ENCODE results near the gene CPE.

DNA sequence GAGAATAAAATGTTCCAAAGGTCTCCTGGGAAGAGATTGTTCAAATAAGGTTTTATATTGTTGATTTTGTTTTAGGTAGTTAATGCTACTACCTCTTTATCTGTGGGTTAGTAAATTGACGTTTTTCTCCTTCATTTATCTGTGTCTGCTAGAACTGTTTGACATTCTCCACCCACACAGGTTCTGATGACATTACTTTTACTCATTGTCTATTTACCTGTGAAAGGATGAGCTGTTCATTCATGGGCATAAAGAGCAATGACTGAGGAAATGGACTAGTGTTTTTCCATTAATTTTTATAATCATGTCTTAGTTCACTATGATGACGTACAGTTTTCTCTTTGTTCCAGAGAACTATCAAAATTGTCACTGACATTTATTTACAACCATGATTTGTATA, 75.6 kb downstream of the CPE start:
- TF ChIP-seq, protein P1, sequence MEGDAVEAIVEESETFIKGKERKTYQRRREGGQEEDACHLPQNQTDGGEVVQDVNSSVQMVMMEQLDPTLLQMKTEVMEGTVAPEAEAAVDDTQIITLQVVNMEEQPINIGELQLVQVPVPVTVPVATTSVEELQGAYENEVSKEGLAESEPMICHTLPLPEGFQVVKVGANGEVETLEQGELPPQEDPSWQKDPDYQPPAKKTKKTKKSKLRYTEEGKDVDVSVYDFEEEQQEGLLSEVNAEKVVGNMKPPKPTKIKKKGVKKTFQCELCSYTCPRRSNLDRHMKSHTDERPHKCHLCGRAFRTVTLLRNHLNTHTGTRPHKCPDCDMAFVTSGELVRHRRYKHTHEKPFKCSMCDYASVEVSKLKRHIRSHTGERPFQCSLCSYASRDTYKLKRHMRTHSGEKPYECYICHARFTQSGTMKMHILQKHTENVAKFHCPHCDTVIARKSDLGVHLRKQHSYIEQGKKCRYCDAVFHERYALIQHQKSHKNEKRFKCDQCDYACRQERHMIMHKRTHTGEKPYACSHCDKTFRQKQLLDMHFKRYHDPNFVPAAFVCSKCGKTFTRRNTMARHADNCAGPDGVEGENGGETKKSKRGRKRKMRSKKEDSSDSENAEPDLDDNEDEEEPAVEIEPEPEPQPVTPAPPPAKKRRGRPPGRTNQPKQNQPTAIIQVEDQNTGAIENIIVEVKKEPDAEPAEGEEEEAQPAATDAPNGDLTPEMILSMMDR (conservative IDR thresholded peaks at IDR 0.05; ENCODE audit: low read length) = no peak
- no peak for TF ChIP-seq EZH2phosphoT487 (IDR thresholded peaks at IDR 0.05; ENCODE audit: borderline replicate concordance, low read depth, low read length)
